ENCODE measurements around the gene NPAS3. TPM values are rescaled to one million over a fixed set of nuclear protein-coding genes. Genes with fewer than 3 reads are reported as not detected.

Gene NPAS3
- total and polyA plus RNA-seq, 2 donors (not counting 1 experiment from before 2014, with no cell fraction given): 0.10 to 0.50 TPM

DNA sequence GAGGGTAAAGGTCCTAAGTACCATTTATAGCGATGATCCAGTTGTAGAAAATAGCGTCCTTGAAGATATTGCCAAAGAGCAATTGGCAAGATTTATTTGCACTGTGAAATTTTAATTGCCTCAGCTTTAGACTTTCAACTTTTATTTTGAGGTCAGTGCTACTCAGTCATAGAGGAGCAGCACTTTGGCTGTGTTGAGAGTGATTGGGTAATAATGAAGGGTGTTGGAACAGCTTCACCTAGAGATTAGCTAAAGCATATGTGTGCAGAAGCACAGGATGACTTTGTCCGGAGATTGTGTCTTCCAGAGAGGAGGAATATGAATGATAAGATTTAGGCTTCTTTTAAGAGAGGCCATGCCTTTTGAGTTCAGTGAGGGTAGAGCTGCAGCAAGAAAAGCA, 164.8 kb downstream of the NPAS3 start:
- Histone ChIP-seq H3K9me3 (ENCODE audit: control insufficient read depth, insufficient read depth, low read depth, low read length) (no peaks in the 10 kb centered on the region), H3K4me2 (ENCODE audit: extremely low read depth, insufficient read depth, low read length) (no peak overlapping the region), H3K27me3 (ENCODE audit: control insufficient read depth, insufficient read depth, low read length) (no peaks in the 10 kb centered on the region), H3K27ac (ENCODE audit: insufficient read depth, low read length) (no peak overlapping the region), H3K4me1 (ENCODE audit: control insufficient read depth, extremely low read depth, insufficient read depth, low read length) (no peaks in the 10 kb centered on the region), H3K9ac (ENCODE audit: insufficient read depth, low read length) (no peak overlapping the region), H3K4me3 (replicated peaks in 1 of 4; ENCODE audit: control extremely low read depth in 1 of 4, insufficient read depth in 1 of 4, low read depth in 3 of 4, low read length in 4 of 4) (no peak overlapping the region), H3K79me2 (ENCODE audit: control insufficient read depth, insufficient read depth, low read length) (no peaks in the 10 kb centered on the region), H2AFZ (ENCODE audit: low read length) (no peak overlapping the region), H3K36me3 (ENCODE audit: control insufficient read depth, insufficient read depth, low read length) (no peaks in the 10 kb centered on the region), H4K20me1 (ENCODE audit: control insufficient read depth, extremely low read depth, insufficient read depth, low read length) (no peaks in the 10 kb centered on the region)
- no peak for DNase-seq (ENCODE audit: low read depth in 2 of 2)
- no peak for TF ChIP-seq EZH2 (IDR thresholded peaks at IDR 0.05; ENCODE audit: low read length, missing control alignments)
- TF ChIP-seq, protein P1, sequence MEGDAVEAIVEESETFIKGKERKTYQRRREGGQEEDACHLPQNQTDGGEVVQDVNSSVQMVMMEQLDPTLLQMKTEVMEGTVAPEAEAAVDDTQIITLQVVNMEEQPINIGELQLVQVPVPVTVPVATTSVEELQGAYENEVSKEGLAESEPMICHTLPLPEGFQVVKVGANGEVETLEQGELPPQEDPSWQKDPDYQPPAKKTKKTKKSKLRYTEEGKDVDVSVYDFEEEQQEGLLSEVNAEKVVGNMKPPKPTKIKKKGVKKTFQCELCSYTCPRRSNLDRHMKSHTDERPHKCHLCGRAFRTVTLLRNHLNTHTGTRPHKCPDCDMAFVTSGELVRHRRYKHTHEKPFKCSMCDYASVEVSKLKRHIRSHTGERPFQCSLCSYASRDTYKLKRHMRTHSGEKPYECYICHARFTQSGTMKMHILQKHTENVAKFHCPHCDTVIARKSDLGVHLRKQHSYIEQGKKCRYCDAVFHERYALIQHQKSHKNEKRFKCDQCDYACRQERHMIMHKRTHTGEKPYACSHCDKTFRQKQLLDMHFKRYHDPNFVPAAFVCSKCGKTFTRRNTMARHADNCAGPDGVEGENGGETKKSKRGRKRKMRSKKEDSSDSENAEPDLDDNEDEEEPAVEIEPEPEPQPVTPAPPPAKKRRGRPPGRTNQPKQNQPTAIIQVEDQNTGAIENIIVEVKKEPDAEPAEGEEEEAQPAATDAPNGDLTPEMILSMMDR (conservative IDR thresholded peaks at IDR 0.05 in 1 of 2, IDR thresholded peaks at IDR 0.05 in 1 of 2; ENCODE audit: low read depth in 1 of 2, low read length in 2 of 2): no peak

DNA sequence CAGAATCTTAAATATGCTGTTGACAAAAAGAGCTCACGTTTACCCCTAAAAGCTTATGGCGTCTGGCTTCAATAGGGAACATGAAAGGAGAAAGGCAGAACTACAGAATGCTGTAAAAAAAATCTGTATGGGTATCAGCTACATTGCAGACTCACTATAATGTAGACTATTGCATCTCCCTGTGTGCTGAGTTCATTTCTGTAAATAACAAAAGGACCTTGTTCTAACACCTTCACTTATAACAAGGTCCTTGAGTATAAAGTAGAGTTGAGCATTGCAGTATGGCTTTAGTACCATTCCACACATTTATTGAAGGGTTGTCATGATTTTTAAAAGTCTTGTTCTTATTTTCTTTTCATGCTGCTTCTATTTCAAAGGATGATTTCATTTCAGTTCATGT, 165.3 kb downstream of the NPAS3 start:
- DNase-seq (ENCODE audit: low read depth in 2 of 2): no peak
- no peaks in the 10 kb centered on the region for H3K27me3 ChIP-seq (ENCODE audit: control insufficient read depth, insufficient read depth, low read length)
- no peak overlapping the region for H2AFZ ChIP-seq (ENCODE audit: low read length)
- TF ChIP-seq, protein P1 (conservative IDR thresholded peaks at IDR 0.05 in 1 of 2, IDR thresholded peaks at IDR 0.05 in 1 of 2; ENCODE audit: low read depth in 1 of 2, low read length in 2 of 2): no peak
- TF ChIP-seq EZH2 (IDR thresholded peaks at IDR 0.05; ENCODE audit: low read length, missing control alignments): no peak
- H3K9ac ChIP-seq (ENCODE audit: insufficient read depth, low read length): no peak overlapping the region
- H3K4me2 ChIP-seq (ENCODE audit: extremely low read depth, insufficient read depth, low read length): no peak overlapping the region
- H3K4me1 ChIP-seq (ENCODE audit: control insufficient read depth, extremely low read depth, insufficient read depth, low read length): no peaks in the 10 kb centered on the region
- no peaks in the 10 kb centered on the region for H3K79me2 ChIP-seq (ENCODE audit: control insufficient read depth, insufficient read depth, low read length)
- no peaks in the 10 kb centered on the region for H3K36me3 ChIP-seq (ENCODE audit: control insufficient read depth, insufficient read depth, low read length)
- no peaks in the 10 kb centered on the region for H4K20me1 ChIP-seq (ENCODE audit: control insufficient read depth, extremely low read depth, insufficient read depth, low read length)
- no peak overlapping the region for H3K4me3 ChIP-seq (replicated peaks in 1 of 4; ENCODE audit: control extremely low read depth in 1 of 4, insufficient read depth in 1 of 4, low read depth in 3 of 4, low read length in 4 of 4)
- H3K27ac ChIP-seq (ENCODE audit: insufficient read depth, low read length): no peak overlapping the region
- H3K9me3 ChIP-seq (ENCODE audit: control insufficient read depth, insufficient read depth, low read depth, low read length): no peaks in the 10 kb centered on the region

DNA sequence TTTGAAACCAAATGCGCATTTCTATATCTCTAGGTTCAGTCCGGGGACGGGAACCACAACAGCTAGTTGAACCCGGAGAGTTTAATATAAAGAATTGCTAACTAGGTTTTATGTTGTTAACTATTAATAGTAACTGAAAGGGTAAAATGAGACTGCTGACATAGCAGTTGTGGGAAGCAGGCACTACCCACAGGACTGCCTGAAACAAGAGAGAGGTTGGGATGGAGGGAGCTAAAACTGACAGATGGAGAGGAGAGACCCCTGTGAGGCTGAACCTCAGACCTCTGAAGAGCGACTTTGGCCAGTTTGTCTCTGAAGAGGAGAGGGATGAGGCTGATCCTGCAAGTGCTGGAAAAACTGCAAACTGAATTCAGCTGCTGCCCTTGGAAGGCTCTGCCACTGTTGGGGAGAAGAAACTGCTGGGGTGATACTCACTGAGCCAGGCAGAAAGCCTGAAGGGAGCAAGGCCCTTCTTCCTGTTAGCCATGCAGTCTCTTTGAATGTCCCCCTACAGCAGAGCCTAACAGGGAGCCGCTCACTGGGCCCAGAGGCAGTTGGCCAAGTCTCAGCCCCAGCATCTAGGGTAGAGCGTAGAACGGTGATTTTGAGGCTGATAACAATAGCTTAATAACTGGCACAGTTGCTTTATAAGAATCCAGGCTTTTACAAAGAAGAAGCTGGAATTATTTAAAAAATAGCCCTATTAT, 172.2 kb downstream of the NPAS3 start:
- no peaks in the 10 kb centered on the region for H3K4me1 ChIP-seq (ENCODE audit: control insufficient read depth, extremely low read depth, insufficient read depth, low read length)
- H3K27ac ChIP-seq (ENCODE audit: insufficient read depth, low read length): no peak overlapping the region
- no peaks in the 10 kb centered on the region for H3K79me2 ChIP-seq (ENCODE audit: control insufficient read depth, insufficient read depth, low read length)
- no peak overlapping the region for H3K4me3 ChIP-seq (replicated peaks in 1 of 4; ENCODE audit: control extremely low read depth in 1 of 4, insufficient read depth in 1 of 4, low read depth in 3 of 4, low read length in 4 of 4)
- no peaks in the 10 kb centered on the region for H3K36me3 ChIP-seq (ENCODE audit: control insufficient read depth, insufficient read depth, low read length)
- H3K4me2 ChIP-seq (ENCODE audit: extremely low read depth, insufficient read depth, low read length): no peak overlapping the region
- no peaks in the 10 kb centered on the region for H3K27me3 ChIP-seq (ENCODE audit: control insufficient read depth, insufficient read depth, low read length)
- no peaks in the 10 kb centered on the region for H3K9me3 ChIP-seq (ENCODE audit: control insufficient read depth, insufficient read depth, low read depth, low read length)
- no peak overlapping the region for H2AFZ ChIP-seq (ENCODE audit: low read length)
- DNase-seq (ENCODE audit: low read depth in 2 of 2): no peak
- TF ChIP-seq EZH2 (IDR thresholded peaks at IDR 0.05; ENCODE audit: low read length, missing control alignments): no peak
- TF ChIP-seq, protein P1 (conservative IDR thresholded peaks at IDR 0.05 in 1 of 2, IDR thresholded peaks at IDR 0.05 in 1 of 2; ENCODE audit: low read depth in 1 of 2, low read length in 2 of 2): no peak
- no peaks in the 10 kb centered on the region for H4K20me1 ChIP-seq (ENCODE audit: control insufficient read depth, extremely low read depth, insufficient read depth, low read length)
- H3K9ac ChIP-seq (ENCODE audit: insufficient read depth, low read length): no peak overlapping the region
